HG02938 (cell line): ENCODE measurements around the gene FASTKD3.
A peak's percentile ranks its signal among the peaks of the same experiment; 100 is the strongest.

Experiments
- ATAC-seq: cut with Tn5 transposase; IDR thresholded peaks from one replicate; pipeline ENCODE4 v1.9.1; 2021; ENCODE audit warnings: mild to moderate bottlenecking, moderate library complexity; ENCODE audit not compliant: unreplicated experiment

Gene FASTKD3

DNA sequence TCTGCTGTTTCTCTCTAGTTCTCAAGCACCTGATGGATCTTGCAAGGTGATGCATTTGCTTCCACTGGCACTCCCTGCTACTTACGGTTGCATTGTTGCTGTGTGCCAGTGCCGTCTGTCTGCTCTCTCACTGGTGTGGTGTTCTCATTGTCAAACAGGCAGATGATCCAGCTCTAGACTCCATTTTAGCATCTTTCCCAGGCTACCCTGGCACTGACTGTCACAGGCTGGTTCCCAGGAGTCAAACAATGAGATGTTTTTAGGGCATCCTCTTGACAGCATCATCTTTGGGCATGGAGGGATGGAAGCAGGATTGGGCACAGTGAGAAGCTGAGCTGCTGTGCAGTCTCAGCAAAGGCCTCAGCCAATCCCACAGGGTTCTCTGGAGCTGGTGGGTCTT, 13.0 kb upstream of the FASTKD3 start:
- ATAC-seq: no peak

DNA sequence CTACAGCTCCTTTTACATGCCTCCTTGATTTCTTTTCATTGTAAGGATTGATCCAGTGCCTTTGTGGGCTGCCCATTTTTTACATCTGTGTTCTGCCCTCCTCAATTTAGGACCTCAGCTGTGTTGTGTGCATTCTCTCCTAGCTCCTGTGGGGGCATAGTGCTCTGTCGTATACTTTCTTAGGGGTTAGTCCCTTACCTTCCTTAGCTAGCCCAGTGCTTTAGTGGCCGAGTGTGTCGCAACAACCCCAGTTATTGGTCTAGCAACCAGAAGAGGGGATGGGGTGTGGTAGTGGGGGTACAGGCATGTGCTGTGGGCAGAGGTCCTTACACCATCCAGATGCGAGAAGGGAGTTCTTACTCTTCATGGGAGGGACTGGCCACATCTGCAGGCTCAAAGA, 12.3 kb upstream of the FASTKD3 start:
- ATAC-seq: no peak

DNA sequence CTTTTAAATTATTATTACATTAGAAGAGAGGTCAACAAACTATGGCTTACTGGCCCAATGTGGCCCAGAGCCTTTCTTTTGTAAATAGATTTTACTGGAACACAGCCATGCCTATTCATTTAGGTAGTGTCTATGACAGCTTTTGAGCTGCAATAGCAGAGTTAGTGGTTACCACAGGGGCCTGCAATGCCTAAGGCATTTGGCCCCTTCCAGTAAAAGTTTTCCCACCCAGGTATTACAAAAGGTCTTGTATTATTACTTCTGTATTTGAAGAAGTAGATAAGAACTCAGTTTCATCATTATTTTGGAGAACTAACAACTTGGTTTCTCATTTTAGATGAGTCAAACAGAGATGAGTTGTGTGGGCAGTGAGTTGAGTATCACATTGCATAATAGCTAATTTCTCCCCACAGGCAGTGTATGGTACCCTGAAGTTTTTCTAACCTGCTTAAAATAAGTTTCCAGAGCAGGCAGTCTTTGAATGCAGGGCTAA, 9.6 kb upstream of the FASTKD3 start:
- peak; percentile 99 for ATAC-seq

DNA sequence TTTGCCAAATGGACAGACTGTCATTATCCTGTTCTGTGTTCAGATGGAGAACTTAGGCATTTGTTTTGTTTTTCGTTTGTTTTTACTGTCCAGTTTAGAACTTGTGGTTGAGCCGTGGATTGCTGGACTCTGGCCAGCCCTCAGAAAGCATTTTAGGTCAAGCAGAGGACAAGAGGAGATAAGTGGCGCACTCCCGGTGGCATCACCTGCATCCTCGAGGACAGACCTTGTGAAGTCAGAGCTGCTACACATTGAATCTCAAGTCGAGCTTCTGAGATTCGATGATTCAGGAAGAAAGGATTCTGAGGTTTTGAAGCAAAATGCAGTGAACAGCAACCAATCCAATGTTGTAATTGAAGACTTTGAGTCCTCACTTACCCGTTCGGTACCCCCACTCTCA, 9.0 kb upstream of the FASTKD3 start:
- ATAC-seq: no peak

GRCh38 chr5:7876867-7877266, 8.0 kb upstream of the FASTKD3 start:
- ATAC-seq: peak; percentile 38

DNA sequence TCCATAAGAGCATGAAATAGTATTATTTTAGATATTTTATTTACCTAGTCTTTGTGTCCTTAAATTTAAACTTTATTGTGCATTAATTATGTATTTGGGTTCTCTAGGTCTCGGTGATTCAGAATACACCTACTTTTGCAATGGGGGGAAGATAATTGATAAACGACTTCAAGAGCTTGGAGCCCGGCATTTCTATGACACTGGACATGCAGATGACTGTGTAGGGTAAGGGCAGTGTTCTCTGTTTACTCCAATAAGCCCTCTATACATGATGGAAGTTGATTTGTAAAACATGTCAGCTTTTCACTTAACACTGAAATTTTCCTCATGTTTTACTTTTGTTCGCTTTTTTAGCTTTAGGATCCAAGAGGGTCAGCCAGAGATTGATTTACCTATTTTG, 6.3 kb upstream of the FASTKD3 start:
- no peak for ATAC-seq

DNA sequence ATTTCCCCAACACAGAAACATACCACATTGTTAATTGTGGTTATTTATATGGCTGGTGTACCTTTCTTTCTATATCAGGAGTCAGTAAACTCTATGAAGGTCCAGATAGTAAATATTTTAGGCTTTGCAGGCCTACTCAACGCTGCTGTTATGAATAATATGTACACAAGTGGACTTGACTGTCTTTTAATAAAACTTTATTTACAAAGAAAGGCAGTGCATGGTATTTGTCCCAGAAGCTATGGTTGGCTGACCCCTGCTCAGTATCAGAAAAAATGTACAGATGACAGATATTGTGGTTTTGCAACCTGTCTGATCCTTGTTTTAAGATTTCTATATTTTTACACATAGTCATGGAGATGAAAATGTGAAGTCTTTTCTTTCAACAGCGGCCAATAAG, 5.8 kb upstream of the FASTKD3 start:
- no peak for ATAC-seq

GRCh38 chr5:7873216-7873615, 4.4 kb upstream of the FASTKD3 start:
- no peak for ATAC-seq

DNA sequence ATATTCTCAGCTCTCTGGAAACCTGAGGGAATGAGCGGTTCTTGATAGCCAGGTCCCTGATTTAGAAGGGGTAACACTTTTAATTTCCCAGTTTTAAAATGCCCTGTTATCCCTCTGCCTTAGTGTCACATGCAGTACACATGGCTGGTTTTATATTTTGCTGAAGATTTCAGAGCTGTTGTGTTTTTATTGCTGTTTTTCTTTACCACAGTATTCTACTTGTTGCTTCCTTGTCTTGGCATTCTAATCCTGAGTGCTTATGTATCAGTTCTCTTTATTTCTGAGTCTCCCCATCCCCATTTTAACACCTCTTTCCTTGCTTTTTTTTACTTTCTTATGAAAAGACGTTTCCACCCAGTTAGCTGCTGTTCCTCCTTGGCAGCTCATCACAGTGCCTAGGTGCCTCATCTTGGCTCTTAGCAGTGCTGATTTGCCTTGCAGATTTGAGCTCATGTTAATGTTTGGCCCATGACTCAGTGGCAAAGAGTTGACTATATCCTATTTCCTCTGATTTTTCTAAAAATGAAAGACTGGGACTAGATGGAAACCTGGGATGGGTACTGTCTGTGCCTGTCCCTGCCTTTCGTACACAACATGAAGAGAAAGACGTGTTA, 3.8 kb upstream of the FASTKD3 start:
- no peak for ATAC-seq

- ATAC-seq: no peak
Observed at GRCh38 chr5:7871653-7872052, 2.8 kb upstream of the FASTKD3 start.

GRCh38 chr5:7869474-7870136, 774 bp upstream of the FASTKD3 start:
- peak; percentile 27 for ATAC-seq

DNA sequence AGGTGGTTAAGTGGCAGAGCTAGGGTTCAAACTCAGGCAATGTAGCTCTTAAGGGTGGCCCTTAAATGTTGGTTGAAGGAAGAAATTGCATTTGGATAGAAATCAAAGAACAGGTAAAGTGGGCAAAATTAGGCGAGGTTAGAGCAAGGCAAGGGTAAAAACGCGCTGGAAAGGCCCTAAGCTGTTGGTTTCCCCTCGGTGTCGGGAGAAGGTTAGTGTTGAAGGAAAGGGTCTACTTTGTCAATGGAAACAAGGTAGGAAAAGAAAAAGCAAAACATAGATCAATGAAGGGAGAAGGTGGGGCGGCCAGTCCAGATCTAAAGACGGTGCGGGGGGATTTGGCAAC, 431 bp downstream of the FASTKD3 start:
- peak; percentile 0 for ATAC-seq

DNA sequence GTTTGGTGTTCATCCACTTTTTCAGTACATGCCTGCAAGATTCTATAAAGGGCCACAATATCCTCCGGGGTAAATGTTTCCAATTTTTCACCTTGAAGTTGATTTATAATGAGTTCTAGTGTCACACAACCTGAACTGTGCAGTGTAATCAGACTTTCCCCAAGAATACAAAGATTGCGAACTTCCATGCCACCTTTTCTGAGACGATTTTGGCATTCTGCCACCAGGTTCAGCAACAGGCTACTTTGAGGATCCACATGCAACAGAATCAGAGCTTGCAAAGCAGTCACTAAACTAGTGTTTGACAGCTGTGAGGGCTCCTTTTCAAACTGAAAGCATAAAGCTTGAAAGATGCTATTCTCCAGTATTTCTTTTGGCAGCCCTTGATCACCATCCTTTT, 1.6 kb downstream of the FASTKD3 start:
- no peak for ATAC-seq

DNA sequence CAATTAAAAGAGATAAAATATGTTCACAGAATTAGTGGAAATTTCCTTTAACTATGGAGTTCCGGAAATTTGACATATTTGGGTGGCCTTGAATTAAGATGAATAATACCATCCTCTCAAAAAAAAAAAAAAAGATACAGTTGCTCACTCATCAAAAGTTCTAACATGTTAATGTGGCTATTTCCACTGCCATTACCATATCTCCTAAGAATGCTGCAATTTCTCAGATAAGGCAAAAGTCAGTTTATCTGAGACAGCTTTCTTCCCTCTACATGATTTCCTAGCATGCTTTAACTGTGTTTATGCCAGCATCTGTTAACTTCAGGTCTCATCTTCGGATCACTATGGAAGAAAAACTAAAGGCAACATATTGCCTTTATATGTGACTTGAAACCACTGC, 2.6 kb downstream of the FASTKD3 start:
- no peak for ATAC-seq

DNA sequence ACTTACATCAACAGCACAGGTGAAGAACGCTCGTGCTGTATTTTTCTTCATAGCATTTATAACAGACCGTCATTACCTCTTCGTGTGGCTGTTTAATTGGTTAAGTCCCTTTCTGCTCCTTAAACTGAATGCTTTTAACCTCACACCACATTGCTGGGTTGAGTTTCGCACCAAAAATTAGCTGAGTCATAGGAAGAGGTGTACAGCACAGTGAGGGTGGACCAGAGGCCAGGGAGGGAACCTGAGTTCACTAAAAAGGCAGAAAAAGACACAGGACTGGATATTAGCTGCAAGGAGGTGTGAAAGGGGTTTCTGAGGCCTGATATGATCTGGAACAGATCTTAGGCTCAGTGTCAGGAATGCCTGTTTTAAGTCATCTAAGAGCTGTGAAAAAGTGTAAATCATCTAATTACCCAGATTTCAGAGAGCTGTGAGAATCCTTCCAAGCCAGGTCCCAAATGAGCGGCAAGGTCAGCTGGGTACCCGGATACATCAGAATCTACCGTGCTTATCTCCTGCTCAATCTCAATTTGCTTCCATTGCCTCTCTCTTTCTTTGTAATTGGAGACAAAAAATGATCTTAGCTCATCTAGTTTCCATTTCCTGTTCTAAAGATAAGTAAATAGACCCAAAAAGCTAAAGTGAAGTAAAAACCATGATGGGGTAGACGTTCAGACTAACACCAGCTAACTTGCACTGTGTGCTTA, 10.8 kb downstream of the FASTKD3 start:
- no peak for ATAC-seq

- ATAC-seq: no peak
Observed at GRCh38 chr5:7857361-7857760, 11.5 kb downstream of the FASTKD3 start.

DNA sequence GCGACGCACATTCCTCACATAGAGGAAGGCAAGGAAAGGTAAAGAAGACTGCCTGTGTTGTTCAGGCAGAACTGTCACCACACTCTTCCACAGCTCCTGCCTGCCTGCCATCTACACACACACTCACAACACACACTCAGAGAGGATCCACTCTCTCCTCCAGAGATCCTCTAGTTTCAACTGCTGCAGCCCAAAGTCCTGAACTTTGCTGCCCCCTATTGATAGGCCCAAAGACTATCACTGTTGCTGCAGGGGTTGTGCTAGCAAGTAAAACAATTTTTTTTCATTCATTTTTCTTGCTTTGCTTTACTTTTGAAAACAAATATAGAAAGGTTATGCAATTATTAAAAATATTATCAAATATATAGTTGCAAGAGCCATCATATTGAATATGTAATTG, 12.0 kb downstream of the FASTKD3 start:
- no peak for ATAC-seq

- no peak for ATAC-seq
Observed at GRCh38 chr5:7855611-7856010, 13.2 kb downstream of the FASTKD3 start.

GRCh38 chr5:7852988-7853387, 15.8 kb downstream of the FASTKD3 start:
- ATAC-seq: no peak

DNA sequence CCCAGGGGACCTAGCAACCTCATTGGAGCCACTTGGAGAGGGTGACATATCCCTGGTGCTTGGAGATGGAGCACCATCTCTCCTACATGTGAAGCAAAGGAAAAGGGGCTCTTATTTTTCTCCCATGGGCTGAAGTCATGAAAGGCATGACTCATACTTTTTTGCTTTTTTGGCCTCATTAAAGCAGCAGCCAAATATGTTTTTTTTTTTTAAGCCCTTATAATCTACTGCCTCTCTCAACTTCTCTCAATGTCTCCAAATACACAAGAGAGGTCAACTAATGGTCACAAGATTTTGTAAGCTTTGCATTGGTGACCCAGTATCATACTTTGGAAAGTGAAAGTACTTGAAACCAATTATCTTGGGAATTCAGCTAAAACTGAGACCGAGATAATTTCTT, 16.3 kb downstream of the FASTKD3 start:
- ATAC-seq: no peak

DNA sequence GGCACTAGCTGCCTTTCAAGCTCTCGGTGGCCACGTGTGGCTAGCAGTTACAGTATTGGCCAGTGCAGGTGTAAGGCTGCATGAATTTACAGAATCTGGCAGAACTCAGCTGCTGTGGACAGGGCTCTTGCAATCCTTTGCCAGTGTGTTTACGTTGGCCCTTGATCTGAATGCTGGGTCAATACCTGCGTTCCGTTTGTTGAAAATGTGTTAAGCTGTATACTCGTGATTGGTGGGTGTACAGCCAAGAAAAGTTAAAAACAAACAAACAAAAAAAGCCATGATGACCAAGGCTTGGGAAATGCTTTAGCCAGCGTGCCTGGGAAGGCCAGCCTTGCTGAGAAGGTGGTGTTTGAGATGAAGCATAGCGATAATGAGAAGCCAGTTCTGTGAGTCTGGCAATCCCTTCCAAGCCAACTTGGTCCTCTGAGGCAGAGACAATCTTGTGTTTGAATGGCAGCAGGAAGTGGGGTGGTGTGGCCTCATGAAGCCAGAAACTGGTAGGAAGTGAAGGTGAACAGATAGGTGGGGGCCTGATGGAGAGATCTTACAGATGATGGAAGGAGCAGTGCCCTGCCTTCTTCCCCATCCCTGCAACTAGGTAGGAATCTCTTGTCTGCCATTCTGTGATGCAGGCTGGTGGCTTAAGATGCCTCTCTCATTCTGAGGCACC, 17.1 kb downstream of the FASTKD3 start:
- no peak for ATAC-seq

DNA sequence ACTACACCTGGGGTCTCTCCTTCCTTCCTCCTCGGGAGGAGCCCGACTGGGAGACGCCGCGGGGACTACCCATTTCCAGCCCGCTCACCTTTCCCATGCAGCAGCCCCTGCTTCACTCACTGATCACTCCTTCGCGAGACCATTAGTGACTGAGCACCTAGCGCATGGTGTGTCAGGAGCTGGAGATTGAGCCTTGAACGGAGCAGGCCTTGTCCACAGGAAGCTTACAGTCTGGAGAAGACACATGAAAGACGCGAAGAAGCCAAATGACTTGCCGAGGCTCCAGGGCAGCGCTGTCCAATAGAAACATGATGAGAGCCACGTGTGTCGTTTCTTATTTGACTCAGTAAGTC, 17.6 kb downstream of the FASTKD3 start:
- no peak for ATAC-seq
